Mesothelial cell of epicardium (in vitro differentiated cells): ENCODE data around the gene NRP1. TPM values are rescaled to one million over a fixed set of nuclear protein-coding genes. Genes with fewer than 3 reads are reported as not detected.

Source experiments
- DNase-seq, 2 experiments: peaks; one replicate each; pipeline ENCODE4 v3.0.0; 2021; ENCODE audit warnings: low spot score in 2 of 2; ENCODE audit not compliant: unreplicated experiment in 2 of 2
- H3K27ac Mint-ChIP-seq: 2 replicates; pipeline ENCODE4 v1.8.0; 2021; ENCODE audit warnings: mixed read lengths
- H3K27me3 Mint-ChIP-seq: 2 replicates; pipeline ENCODE4 v1.8.0; 2021; ENCODE audit warnings: low read depth, mixed read lengths
- H3K36me3 Mint-ChIP-seq: 2 replicates; pipeline ENCODE4 v1.8.0; 2021; ENCODE audit warnings: mixed read lengths
- H3K4me1 Mint-ChIP-seq: 2 replicates; pipeline ENCODE4 v1.8.0; 2021; ENCODE audit warnings: mixed read lengths
- H3K4me3 Mint-ChIP-seq: 2 replicates; pipeline ENCODE4 v1.8.0; 2021; ENCODE audit warnings: mild to moderate bottlenecking, moderate library complexity, mixed read lengths
- H3K9me3 Mint-ChIP-seq: 2 replicates; pipeline ENCODE4 v1.8.0; 2021; ENCODE audit warnings: mixed read lengths
- total RNA-seq: library from RNA; stranded (reverse); gene quantifications from 3 replicates; pipeline ENCODE4 v1.2.1, GENCODE V29; 2021
- TF ChIP-seq, protein P1 (sequence below): fragments of 200-600 bp; sonication (generic); IDR thresholded peaks from one replicate; pipeline ENCODE4 v1.5.0; 2021; ENCODE audit warnings: antibody characterized with exemption; ENCODE audit not compliant: unreplicated experiment

The NRP1 gene
- total RNA-seq, 1 donor from 2014 or later = 47.7 TPM

- Mint-ChIP-seq H3K27me3 (no peaks in the 10 kb centered on the region), H3K4me1 (peaks cover 13% of the 10 kb centered on the region)
- no peak for DNase-seq
Observed at GRCh38 chr10:33215154-33215553, 119.3 kb downstream of the NRP1 start.

DNA sequence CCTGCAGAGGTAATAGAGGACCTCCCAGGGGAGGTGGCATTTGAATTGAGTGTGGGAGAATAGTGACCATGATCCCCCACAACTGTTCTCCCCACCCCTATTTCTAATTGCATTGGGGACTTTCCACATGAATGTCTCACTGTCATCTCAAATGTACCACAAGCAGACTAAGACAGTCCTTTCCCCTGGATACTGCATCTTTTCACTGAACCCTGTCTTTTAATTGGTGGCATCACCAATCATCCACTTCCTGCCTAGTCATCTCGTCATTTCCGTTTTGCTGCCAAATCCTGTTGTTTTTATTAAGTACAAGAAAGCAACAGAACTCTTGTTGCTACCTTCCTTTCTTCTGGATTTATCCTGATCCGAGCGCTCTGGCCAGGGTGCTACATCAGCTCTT, 120.3 kb downstream of the NRP1 start:
- no peak overlapping the region for H3K27ac Mint-ChIP-seq
- H3K27me3 Mint-ChIP-seq = no peaks in the 10 kb centered on the region
- no peak overlapping the region for H3K4me3 Mint-ChIP-seq
- DNase-seq = no peak
- H3K9me3 Mint-ChIP-seq = no peaks in the 10 kb centered on the region
- peaks cover 27% of the 10 kb centered on the region for H3K36me3 Mint-ChIP-seq
- peaks cover 13% of the 10 kb centered on the region for H3K4me1 Mint-ChIP-seq
- TF ChIP-seq, protein P1, sequence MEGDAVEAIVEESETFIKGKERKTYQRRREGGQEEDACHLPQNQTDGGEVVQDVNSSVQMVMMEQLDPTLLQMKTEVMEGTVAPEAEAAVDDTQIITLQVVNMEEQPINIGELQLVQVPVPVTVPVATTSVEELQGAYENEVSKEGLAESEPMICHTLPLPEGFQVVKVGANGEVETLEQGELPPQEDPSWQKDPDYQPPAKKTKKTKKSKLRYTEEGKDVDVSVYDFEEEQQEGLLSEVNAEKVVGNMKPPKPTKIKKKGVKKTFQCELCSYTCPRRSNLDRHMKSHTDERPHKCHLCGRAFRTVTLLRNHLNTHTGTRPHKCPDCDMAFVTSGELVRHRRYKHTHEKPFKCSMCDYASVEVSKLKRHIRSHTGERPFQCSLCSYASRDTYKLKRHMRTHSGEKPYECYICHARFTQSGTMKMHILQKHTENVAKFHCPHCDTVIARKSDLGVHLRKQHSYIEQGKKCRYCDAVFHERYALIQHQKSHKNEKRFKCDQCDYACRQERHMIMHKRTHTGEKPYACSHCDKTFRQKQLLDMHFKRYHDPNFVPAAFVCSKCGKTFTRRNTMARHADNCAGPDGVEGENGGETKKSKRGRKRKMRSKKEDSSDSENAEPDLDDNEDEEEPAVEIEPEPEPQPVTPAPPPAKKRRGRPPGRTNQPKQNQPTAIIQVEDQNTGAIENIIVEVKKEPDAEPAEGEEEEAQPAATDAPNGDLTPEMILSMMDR = no peak

More at GRCh38 chr10:33215154-33215553, 119.3 kb downstream of the NRP1 start:
- TF ChIP-seq, protein P1 = no peak
- H3K36me3 Mint-ChIP-seq = peaks cover 27% of the 10 kb centered on the region
- no peaks in the 10 kb centered on the region for H3K9me3 Mint-ChIP-seq
- no peak overlapping the region for H3K27ac Mint-ChIP-seq
- H3K4me3 Mint-ChIP-seq = no peak overlapping the region

DNA sequence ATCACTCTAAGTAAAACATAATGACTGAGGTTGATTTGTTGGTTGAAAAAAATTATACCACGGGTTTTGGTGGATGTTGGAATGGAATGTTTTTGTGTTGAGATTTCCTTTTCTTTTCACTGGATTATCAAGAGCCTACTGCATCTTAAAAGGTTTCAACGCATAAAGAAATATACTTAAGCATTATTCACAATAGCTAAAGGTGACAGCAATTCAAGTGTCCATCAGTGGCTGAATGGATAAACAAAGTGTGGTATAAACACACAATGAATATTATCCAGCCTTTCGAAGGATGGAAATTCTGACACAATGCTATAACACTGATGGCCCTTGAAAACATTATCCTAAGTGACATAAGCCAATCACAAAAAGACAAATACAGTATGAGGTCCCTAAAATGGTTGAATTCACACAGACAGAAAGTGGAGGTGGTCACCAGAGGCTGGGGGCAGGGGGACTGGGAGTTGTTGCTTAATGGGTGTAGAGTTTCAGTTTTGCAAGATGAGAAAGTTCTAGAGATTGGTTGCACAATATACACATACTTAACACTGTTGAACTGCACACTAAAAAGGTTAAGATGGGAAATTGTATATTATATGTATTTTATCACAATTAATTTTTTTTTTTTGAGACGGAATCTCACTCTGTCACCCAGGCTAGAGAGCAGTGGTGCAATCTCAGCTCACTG, 122.3 kb downstream of the NRP1 start:
- Mint-ChIP-seq H3K36me3 (peaks cover 27% of the 10 kb centered on the region), H3K4me1 (peaks cover 13% of the 10 kb centered on the region), H3K9me3 (no peaks in the 10 kb centered on the region), H3K27ac (no peak overlapping the region), H3K4me3 (no peak overlapping the region), H3K27me3 (no peaks in the 10 kb centered on the region)
- TF ChIP-seq, protein P1 = no peak
- no peak for DNase-seq

DNA sequence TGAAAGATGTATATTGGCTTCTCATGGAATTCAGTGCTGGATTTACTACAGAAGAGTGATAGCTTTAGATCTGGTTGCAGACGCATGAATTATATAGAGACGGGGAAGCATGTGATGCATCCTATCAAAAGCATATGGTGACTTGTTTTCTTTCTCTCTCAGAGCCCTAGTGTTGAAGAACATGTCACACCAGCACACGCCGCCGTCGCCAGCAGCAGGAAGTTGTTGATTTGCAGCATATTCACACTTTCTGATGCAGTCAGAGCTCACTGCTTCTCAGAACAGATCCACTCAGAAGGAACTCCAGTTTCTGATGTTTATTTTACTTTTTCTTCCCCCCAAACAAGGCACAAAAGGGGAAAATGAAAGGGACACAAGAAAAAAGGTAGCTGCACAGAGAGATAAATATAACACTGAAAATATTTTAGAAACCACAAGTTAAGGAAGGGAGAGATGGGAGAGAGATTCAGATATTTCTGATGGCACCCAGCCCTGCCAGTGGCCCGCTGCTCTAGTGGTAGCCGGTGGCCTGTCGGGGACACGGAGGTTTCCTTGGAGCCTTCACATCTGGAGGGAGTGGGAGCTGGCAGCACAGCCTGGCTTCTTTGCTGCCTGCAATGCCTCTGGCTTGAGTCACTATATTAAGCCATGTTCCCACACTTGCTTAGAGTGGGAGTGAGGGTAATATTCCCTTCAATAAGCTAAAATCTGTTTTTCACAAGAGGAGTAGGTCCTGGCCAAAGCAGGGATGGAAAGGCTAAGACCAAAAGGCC, 123.2 kb downstream of the NRP1 start:
- Mint-ChIP-seq H3K36me3 (peaks cover 33% of the 10 kb centered on the region), H3K27me3 (no peaks in the 10 kb centered on the region), H3K9me3 (no peaks in the 10 kb centered on the region), H3K27ac (peak overlapping the region; percentile 63), H3K4me3 (no peak overlapping the region), H3K4me1 (peaks cover 13% of the 10 kb centered on the region)
- TF ChIP-seq, protein P1 = no peak
- no peak for DNase-seq

DNA sequence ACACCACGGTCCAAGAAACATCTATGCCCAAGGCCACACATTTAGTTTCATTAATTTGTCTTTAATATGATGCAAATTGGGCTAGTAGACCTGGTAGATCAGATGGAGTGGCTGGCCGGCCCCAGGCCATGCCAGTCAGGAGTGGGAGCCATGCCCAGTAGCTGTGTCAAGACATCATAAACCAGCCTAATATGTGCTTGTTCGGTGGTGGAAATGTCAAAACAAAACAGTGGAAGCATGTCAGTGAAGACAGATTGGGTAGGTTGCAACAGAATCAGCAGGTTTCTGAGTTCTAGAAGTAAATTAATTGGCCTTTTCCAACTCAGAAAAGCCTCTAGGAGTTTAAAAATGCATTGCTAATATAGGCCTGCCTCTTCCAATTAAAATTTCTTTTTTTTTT, 124.7 kb downstream of the NRP1 start:
- Mint-ChIP-seq H3K4me3 (no peak overlapping the region), H3K36me3 (peaks cover 46% of the 10 kb centered on the region), H3K27ac (no peak overlapping the region), H3K4me1 (peaks cover 11% of the 10 kb centered on the region), H3K9me3 (no peaks in the 10 kb centered on the region), H3K27me3 (no peaks in the 10 kb centered on the region)
- no peak for DNase-seq
- TF ChIP-seq, protein P1 = no peak
